Naive thymus-derived CD4-positive, alpha-beta T cell (primary cell): ENCODE data around the gene HIGD1B. TPM values are rescaled to one million over a fixed set of nuclear protein-coding genes. Genes with fewer than 3 reads are reported as not detected.

ENCODE experiments used
- ATAC-seq: fragments of 150-1000 bp; cut with Tn5 transposase; 2 replicates; pipeline ENCODE4 v1.10.0; 2021; ENCODE audit warnings: mild to moderate bottlenecking, moderate library complexity
- CTCF ChIA-PET: fragments of 350-600 bp; sonication (Branson Sonifier 250); formaldehyde crosslinking; loops from one replicate; lab custom pipeline; 2021; ENCODE audit warnings: antibody characterized with exemption; lab: Charles Lee
- POLR2A ChIA-PET: fragments of 350-600 bp; sonication (Branson Sonifier 250); formaldehyde crosslinking; loops from one replicate; lab custom pipeline; 2021; ENCODE audit warnings: antibody characterized with exemption, inconsistent platforms; lab: Charles Lee
- DNase-seq, 9 donors: peaks; one replicate each; pipeline versions ENCODE4 v3.0.0 to v3.0.0-alpha.2; 2020 to 2022; ENCODE audit warnings: mixed read lengths in 1 of 9
- H3K27ac ChIP-seq: one replicate; pipeline ENCODE4 v1.7.0; 2013; ENCODE audit warnings: mild to moderate bottlenecking, low read depth, low read length, moderate library complexity
- H3K27me3 ChIP-seq, 2 donors: one replicate each; pipeline ENCODE4 v1.7.0; 2013; ENCODE audit warnings: low read length in 2 of 2, mild to moderate bottlenecking in 2 of 2, moderate library complexity in 2 of 2; ENCODE audit not compliant: control insufficient read depth in 2 of 2, insufficient read depth in 2 of 2
- H3K36me3 ChIP-seq, 3 experiments: 1 replicate in 2 of 3; 2 replicates in 1 of 3; pipeline ENCODE4 v1.7.0; 2013; ENCODE audit warnings: low read length in 3 of 3, mild to moderate bottlenecking in 3 of 3, moderate library complexity in 1 of 3; ENCODE audit not compliant: insufficient read depth in 3 of 3, control insufficient read depth in 2 of 3
- H3K4me1 ChIP-seq, 2 donors: one replicate each; pipeline ENCODE4 v1.7.0; 2013; ENCODE audit warnings: low read length in 2 of 2, mild to moderate bottlenecking in 2 of 2, moderate library complexity in 1 of 2; ENCODE audit not compliant: control insufficient read depth in 2 of 2, insufficient read depth in 2 of 2
- H3K4me3 ChIP-seq: 2 replicates; pipeline ENCODE4 v1.7.0; 2013; ENCODE audit warnings: mild to moderate bottlenecking, low read length
- H3K9me3 ChIP-seq, 3 experiments: 1 replicate in 2 of 3; 2 replicates in 1 of 3; pipeline ENCODE4 v1.7.0; 2013; ENCODE audit warnings: low read length in 3 of 3; ENCODE audit not compliant: control insufficient read depth in 2 of 3
- H3K27ac Mint-ChIP-seq, 9 donors: one replicate each; pipeline ENCODE4 v1.8.0; 2020 to 2022; ENCODE audit warnings: mixed read lengths in 9 of 9, mild to moderate bottlenecking in 8 of 9, moderate library complexity in 5 of 9, inconsistent platforms in 2 of 9
- H3K27me3 Mint-ChIP-seq, 5 donors: one replicate each; pipeline ENCODE4 v1.8.0; 2021 to 2022; ENCODE audit warnings: mixed read lengths in 5 of 5, mild to moderate bottlenecking in 1 of 5
- H3K36me3 Mint-ChIP-seq, 5 donors: one replicate each; pipeline ENCODE4 v1.8.0; 2020 to 2022; ENCODE audit warnings: mixed read lengths in 5 of 5, mild to moderate bottlenecking in 3 of 5, inconsistent platforms in 1 of 5
- H3K4me1 Mint-ChIP-seq, 7 donors: one replicate each; pipeline ENCODE4 v1.8.0; 2020 to 2022; ENCODE audit warnings: mixed read lengths in 7 of 7, mild to moderate bottlenecking in 3 of 7, inconsistent platforms in 1 of 7
- H3K4me3 Mint-ChIP-seq, 10 donors: one replicate each; pipeline ENCODE4 v1.8.0; 2020 to 2022; ENCODE audit warnings: mild to moderate bottlenecking in 10 of 10, mixed read lengths in 10 of 10, moderate library complexity in 6 of 10, inconsistent platforms in 2 of 10
- H3K9me3 Mint-ChIP-seq, 11 donors: one replicate each; pipeline ENCODE4 v1.8.0; 2020 to 2022; ENCODE audit warnings: mixed read lengths in 11 of 11, mild to moderate bottlenecking in 4 of 11, inconsistent platforms in 1 of 11, moderate library complexity in 1 of 11
- intact Hi-C, 2 donors: fragments of 100-400 bp; cut with micrococcal nuclease; formaldehyde crosslinking; loops; one replicate each; pipeline ENCODE4 v1.15.1; 2023
- polyA plus RNA-seq, 2 donors: library from polyadenylated mRNA; unstranded; fragments of 300-500 nt; fragmentation: Illumina TruSeq; gene quantifications; one replicate each; pipeline ENCODE4 v1.2.3, GENCODE V29; 2021
- total RNA-seq, 6 experiments: library from RNA in 5 of 6; stranded (reverse) in 5 of 6; gene quantifications; 1 replicate in 5 of 6; 2 replicates in 1 of 6; pipeline ENCODE4 v1.2.3 and lab custom pipeline; 2021 to 2026

HIGD1B gene
- total and polyA plus RNA-seq, 7 experiments from 2014 or later, result not detected

DNA sequence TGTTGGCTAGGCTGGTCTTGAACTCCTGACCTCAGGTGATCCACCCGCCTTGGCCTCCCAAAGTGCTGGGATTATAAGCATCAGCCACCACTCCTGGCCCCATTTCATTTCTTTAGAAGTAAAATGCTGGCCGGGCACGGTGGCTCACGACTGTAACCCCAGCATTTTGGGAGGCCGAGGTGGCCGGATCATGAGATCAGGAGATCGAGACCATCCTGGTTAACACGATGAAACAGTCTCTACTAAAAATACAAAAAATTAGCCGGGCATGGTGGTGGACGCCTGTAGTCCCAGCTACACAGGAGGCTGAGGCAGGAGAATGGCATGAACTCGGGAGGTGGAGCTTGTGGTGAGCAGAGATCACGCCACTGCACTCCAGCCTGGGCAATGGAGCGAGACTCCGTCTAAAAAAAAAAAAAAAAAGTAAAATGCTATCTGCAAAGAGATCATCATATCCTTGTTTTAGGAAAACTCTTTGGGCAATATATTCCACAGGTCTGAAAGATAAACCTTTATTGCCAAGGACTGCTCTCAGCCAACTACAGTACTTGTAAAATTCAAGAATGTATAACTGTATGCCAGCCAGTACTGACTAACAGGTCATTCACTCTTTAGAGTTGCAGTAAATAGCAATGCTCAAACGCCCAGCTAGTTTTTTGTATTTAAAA lies 21.4 kb upstream of the HIGD1B start:
- no peak overlapping the region for H3K27ac ChIP-seq
- H3K27me3 Mint-ChIP-seq, result peaks cover 37 to 50% (median 45%) of the 10 kb centered on the region in 5 donors
- DNase-seq, result no peak
- no peak overlapping the region for H3K4me3 Mint-ChIP-seq
- no peak overlapping the region for H3K27ac Mint-ChIP-seq
- intact Hi-C loops, result no loop called here
- H3K9me3 Mint-ChIP-seq, result no peaks in the 10 kb centered on the region
- no peak for ATAC-seq
- H3K4me3 ChIP-seq, result no peak overlapping the region
- CTCF ChIA-PET, result interaction anchor here (0.6 kb wide), 1 partner anchor 51 kb away, joined by 3 read pairs; no protein-coding TSS in a partner anchor
- peaks cover 7 to 12% (median 10%) of the 10 kb centered on the region in 7 donors for H3K4me1 Mint-ChIP-seq
- POLR2A ChIA-PET, result interaction anchor here (0.7 kb wide), 2 partner anchors 226 to 568 kb away, joined by 3 to 4 read pairs; no protein-coding TSS in a partner anchor
- peaks cover 5 to 7% of the 10 kb centered on the region in 2 donors for H3K4me1 ChIP-seq
- H3K27me3 ChIP-seq, result peaks cover 7 to 31% of the 10 kb centered on the region in 2 donors
- no peaks in the 10 kb centered on the region for H3K9me3 ChIP-seq
- no peaks in the 10 kb centered on the region for H3K36me3 ChIP-seq
- peaks cover 0 to 5% (median 0%) of the 10 kb centered on the region in 5 donors for H3K36me3 Mint-ChIP-seq

DNA sequence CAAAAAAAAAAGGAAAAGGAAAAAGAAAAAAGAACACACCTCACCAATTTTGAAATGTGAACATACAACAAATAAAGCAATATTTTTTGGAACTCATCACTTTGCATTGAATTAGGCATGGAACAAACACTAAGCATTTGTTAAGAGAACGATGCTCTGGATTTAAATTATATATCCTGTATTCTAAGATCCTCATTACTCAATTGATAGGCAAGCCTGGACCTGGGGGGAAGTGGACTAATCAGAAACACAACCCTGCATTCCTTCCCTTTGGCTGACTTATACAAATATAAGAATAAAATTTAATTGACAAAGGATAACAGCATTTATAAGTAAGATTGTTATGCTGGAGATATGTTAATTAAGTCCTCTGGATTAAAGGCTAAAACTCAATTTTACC lies 19.8 kb upstream of the HIGD1B start:
- ChIA-PET CTCF (interaction anchor here (0.6 kb wide), 1 partner anchor 53 kb away, joined by 3 read pairs; no protein-coding TSS in a partner anchor), POLR2A (no interaction called here)
- Histone ChIP-seq H3K9me3 (no peaks in the 10 kb centered on the region), H3K27me3 (peaks cover 11 to 31% of the 10 kb centered on the region in 2 donors), H3K4me3 (no peak overlapping the region), H3K27ac (no peak overlapping the region), H3K36me3 (no peaks in the 10 kb centered on the region), H3K4me1 (peaks cover 5 to 7% of the 10 kb centered on the region in 2 donors)
- ATAC-seq, result no peak
- DNase-seq, result no peak
- Mint-ChIP-seq H3K27me3 (peaks cover 44 to 63% (median 54%) of the 10 kb centered on the region in 5 donors), H3K4me3 (no peak overlapping the region), H3K27ac (no peak overlapping the region), H3K9me3 (peaks cover 0 to 1% (median 0%) of the 10 kb centered on the region in 11 donors), H3K4me1 (peaks cover 7 to 12% (median 10%) of the 10 kb centered on the region in 7 donors), H3K36me3 (peaks cover 0 to 5% (median 0%) of the 10 kb centered on the region in 5 donors)
- intact Hi-C loops, result loop anchor here in 1 of 2 donors (2.0 kb wide), 1 partner anchor 53 kb away; no protein-coding TSS in a partner anchor

DNA sequence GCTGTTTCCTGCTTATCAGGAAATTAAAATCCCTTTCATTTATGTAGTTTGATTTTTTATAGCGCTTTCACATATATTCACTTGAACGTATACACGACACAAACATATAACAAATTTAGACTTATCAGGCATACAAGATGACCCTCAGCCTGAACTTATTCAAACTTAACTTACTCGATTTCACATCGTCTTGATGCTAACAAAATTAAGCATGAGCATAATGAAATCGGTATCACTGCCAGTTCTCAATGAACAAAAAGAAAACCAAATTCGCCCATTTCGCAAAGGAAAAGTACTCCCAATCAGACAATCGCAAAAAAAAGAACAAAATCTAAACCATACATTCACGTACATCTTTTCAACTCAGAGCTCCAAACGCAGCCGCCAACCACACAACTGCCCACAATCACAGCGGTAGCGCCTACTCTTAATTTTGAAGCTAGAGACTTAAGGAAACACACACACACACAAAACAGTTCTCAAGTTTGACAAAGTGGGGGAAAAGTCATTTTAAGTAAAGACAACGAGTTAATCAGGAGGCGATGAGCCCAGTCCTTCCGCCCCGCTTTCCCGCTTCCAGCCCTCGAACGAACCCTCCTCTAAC lies 18.7 kb upstream of the HIGD1B start:
- Histone ChIP-seq H3K36me3 (no peaks in the 10 kb centered on the region), H3K4me1 (peaks cover 5 to 7% of the 10 kb centered on the region in 2 donors), H3K9me3 (no peaks in the 10 kb centered on the region), H3K4me3 (peak overlapping the region; percentile 12), H3K27ac (no peak overlapping the region), H3K27me3 (peaks cover 11 to 28% of the 10 kb centered on the region in 2 donors)
- Mint-ChIP-seq H3K27me3 (peaks cover 40 to 67% (median 62%) of the 10 kb centered on the region in 5 donors), H3K4me3 (peak overlapping the region; percentile 77 to 92 (median 82)), H3K4me1 (peaks cover 7 to 12% (median 10%) of the 10 kb centered on the region in 7 donors), H3K36me3 (peaks cover 0 to 5% (median 0%) of the 10 kb centered on the region in 5 donors), H3K27ac (peak overlapping the region in 2 of 9 donors; percentile 52 to 58), H3K9me3 (peaks cover 0 to 3% (median 0%) of the 10 kb centered on the region in 11 donors)
- POLR2A ChIA-PET, result no interaction called here
- intact Hi-C loops, result loop anchor here in 1 of 2 donors (2.0 kb wide), 1 partner anchor 54 kb away; no protein-coding TSS in a partner anchor
- DNase-seq, result peak in 7 of 9 donors; percentile 16 to 39 (median 26)
- peak; percentile 32 for ATAC-seq
- CTCF ChIA-PET, result no interaction called here

DNA sequence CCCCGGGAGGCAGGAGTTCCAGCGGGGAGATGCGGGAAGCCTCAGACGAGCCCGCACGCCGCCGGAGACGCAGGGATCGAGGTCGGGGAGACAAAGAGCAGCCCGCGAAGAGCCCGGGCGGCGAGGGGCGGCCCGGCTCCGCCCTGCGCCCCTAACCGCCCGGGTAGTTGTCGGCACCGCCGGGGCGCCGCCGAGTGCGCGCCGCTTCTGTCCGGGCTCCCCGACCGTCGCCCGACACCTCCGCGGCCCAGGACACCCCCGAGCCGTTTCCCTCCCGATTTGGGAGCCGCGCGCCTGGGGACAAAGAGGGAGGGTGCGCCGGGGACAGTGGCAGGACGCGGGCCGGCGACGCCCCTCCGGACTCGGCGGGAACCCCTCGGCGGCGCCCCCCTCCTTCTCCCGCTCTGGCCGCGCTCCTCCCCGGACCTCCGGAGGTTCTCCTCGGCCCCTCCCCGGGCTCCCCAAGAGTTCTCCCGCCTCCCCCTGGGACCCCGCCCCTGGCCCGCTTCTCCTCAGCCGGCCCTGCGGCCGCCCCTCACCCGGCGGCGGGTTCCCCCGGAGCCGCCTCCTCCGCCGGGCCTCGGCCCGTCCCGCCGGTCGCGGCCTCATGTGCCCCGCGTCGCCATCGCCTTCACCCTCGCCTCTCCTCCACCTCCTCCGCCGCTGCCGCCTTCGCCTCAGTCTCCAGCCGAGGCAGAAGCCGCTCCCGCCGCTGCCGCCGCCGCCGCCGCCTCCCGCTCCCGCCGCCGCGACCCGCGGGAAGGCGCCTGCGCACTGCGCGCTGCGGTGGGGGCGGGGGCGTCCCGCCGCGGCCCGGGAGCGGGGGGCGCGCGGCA lies 17.9 kb upstream of the HIGD1B start, which contains the start of gene GJC1:
Gene GJC1, minus strand, starts transcription at position 765 of the 836 bp plus-strand sequence. CDS start 24,470 bp downstream, outside the sequence.
- peak in 4 of 9 donors; percentile 3 to 62 (median 14) for DNase-seq
- H3K4me3 ChIP-seq, result peak within 1 kb of the TSS; percentile 12
- ChIA-PET CTCF (no interaction called here), POLR2A (no interaction called here)
- peak; percentile 27 for ATAC-seq
- Mint-ChIP-seq H3K27ac (peak within 1 kb of the TSS in 3 of 9 donors; percentile 33 to 58 (median 52)), H3K9me3 (peaks cover 0 to 3% (median 0%) of the 10 kb centered on the region in 11 donors), H3K27me3 (peaks cover 40 to 69% (median 56%) of the 10 kb centered on the region in 5 donors), H3K36me3 (peaks cover 0 to 5% (median 0%) of the 10 kb centered on the region in 5 donors), H3K4me3 (peak within 1 kb of the TSS; percentile 77 to 92 (median 82)), H3K4me1 (peaks cover 7 to 12% (median 10%) of the 10 kb centered on the region in 7 donors)
- H3K27ac ChIP-seq, result no peak within 1 kb of the TSS
- H3K36me3 ChIP-seq, result no peaks in the 10 kb centered on the region
- peaks cover 5 to 7% of the 10 kb centered on the region in 2 donors for H3K4me1 ChIP-seq
- H3K27me3 ChIP-seq, result peaks cover 11 to 28% of the 10 kb centered on the region in 2 donors
- intact Hi-C loops, result loop anchor here (2.0 to 5.0 kb wide), 2 partner anchors 52 to 55 kb away; no protein-coding TSS in a partner anchor
- no peaks in the 10 kb centered on the region for H3K9me3 ChIP-seq

DNA sequence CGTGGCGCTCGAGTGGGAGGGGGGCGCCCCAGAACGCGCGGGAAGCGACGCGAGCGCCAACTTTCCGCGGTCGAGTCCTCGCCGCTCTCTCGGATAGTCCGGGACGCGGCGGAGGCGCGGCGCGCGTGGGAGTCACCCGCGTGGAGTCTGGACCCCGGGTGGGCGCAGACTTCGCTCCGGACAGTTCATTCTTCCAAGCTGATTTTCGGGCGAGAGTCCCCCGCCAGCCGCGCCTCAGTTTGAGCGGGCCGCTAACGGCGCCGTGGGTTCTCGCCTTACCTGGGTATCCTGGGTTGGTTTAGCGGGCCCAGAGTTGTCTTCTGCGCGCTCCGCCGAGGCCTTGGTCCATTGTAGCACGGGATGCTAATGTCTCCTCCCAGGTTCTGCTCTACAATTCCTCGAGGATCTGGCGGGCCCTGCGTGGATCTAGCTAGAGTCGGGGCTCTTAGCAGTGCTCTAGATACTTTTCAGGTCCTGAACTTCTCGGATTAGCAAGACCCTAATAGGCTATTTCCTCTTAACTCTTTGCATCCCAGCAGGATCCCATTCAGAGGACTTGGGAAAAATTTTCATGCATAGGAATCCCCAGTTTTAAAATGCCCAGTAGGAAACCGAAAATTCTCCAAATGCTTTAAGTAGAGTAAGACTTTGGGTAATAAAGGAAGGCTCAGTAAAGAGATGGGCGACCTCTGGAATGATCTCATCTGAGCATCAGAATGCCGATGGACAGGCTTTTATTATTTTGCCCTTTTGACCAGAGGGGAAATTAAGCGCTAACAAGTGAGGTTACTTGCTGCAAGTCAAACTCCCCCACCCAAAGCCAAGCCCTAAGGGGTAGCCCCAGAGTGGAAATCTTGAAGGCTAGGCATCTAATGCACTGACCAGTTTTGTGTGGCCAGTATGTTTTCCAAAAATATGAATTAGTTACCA lies 17.1 kb upstream of the HIGD1B start:
- H3K4me3 Mint-ChIP-seq, result peak overlapping the region; percentile 58 to 90 (median 78)
- ChIA-PET CTCF (no interaction called here), POLR2A (no interaction called here)
- peak overlapping the region in 1 of 9 donors; percentile 33 for H3K27ac Mint-ChIP-seq
- ATAC-seq (peak; percentile 48), DNase-seq (peak in 5 of 9 donors; percentile 3 to 16 (median 12))
- H3K9me3 ChIP-seq, result no peaks in the 10 kb centered on the region
- peaks cover 5 to 7% of the 10 kb centered on the region in 2 donors for H3K4me1 ChIP-seq
- no peak overlapping the region for H3K27ac ChIP-seq
- peaks cover 11 to 28% of the 10 kb centered on the region in 2 donors for H3K27me3 ChIP-seq
- H3K36me3 Mint-ChIP-seq, result peaks cover 0 to 5% (median 0%) of the 10 kb centered on the region in 5 donors
- H3K4me1 Mint-ChIP-seq, result peaks cover 7 to 12% (median 10%) of the 10 kb centered on the region in 7 donors
- peaks cover 37 to 74% (median 56%) of the 10 kb centered on the region in 5 donors for H3K27me3 Mint-ChIP-seq
- intact Hi-C loops, result loop anchor here in 1 of 2 donors (5.0 kb wide), 1 partner anchor 53 kb away; no protein-coding TSS in a partner anchor
- no peak overlapping the region for H3K4me3 ChIP-seq
- H3K36me3 ChIP-seq, result no peaks in the 10 kb centered on the region
- H3K9me3 Mint-ChIP-seq, result peaks cover 0 to 3% (median 0%) of the 10 kb centered on the region in 11 donors
